Measurements from ENCODE around the gene MFSD8. TPM values are rescaled to one million over a fixed set of nuclear protein-coding genes. Genes with fewer than 3 reads are reported as not detected.
"Not testable (repeated sequence)": the region's sequence is repeated elsewhere in the genome, so short reads cannot be mapped to it uniquely, and the experiment has no call there.

Gene MFSD8
- total RNA-seq, 1 donor from 2014 or later: 82.7 TPM

DNA sequence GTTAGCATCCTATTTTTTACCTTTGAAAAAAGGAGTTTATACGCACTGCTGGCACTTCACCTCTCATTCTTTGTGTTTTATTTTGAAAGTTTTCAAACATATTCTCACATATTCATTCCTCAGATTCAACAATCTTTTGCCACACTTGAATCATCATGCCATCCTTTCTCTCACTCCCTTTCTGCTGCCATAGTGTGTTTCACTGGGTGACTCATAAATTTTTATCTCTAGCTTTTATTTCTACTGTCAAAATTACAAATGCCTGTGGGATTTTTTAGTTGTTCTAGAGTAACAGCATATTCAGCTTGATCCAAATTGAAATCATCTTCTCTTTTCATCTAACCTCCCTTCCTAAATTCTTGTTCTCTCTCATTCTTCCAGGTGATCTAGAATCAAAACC, 28.0 kb downstream of the MFSD8 start:
- no peak for DNase-seq

GRCh38 chr4:127931836-127932235, 33.1 kb downstream of the MFSD8 start:
- DNase-seq: not testable (repeated sequence)

DNA sequence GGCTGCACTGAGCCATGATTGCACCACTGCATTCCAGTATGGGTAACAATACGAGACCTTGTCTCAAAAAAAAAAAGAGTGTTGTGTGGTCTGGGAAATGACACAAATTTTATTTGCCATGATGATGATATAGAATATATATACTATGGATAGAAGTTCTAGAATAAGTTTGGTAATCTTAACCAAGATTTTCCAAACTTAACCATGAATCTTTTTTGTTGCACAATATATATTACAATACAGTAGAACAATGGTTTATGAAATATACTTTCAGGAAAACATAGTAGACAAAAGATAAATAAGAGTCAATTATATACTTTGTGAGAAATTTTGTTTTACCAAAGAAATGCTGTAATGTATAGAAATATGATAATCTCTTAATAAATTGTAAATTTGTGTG, 34.8 kb downstream of the MFSD8 start:
- DNase-seq: no peak

DNA sequence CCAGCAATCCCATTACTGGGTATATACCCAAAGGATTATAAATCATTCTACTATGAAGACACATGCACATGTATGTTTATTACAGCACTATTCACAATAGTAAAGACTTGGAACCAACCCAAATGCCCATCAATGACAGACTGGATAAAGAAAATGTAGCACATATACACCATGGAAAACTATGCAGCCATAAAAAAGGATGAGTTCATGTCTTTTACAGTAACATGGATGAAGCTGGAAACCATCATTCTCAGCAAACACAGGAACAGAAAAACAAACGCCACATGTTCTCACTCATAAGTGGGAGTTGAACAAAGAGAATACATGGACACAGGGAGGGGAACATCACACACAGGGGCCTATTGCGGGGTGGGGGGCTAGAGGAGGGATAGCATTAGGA, 39.3 kb downstream of the MFSD8 start:
- DNase-seq: not testable (repeated sequence)

DNA sequence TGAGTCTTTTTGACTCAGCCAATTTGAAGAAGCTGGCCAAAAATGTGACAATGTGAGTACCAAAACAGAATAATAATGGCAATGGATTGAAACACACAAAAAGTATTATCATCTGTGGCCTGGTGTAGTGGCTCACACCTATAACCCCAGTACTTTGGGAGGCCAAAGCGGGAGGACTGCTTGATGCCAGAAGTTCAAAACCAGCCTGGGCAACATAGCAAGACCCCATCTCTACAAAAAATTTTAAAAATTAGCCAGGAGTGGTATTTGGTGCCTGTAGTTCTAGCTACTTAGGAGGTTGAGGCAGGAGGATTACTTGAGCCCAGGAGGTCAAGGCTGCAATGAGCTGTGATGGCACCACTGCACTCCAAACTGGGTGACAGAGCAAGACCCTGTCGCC, 42.7 kb downstream of the MFSD8 start:
- DNase-seq: no peak

GRCh38 chr4:127920521-127920920, 44.5 kb downstream of the MFSD8 start:
- DNase-seq: no peak

DNA sequence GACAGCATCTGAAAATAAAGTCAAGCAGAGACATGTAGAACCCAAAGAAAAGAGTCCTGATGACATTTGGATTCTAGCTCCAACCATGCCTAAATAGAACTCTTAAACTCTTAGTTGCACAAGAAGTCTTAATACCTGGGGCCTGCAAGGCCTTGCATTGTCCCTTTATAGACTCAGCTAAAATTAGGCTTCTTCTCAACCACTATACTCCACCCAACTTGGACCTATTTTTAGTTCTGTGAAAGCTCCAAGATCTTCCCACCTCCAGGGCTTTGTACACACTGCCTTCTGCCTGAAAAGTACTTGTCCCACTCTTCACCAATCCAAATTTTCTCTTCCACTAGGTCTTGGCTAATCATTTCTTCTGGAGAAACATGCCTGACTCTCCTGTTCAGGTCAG, 47.8 kb downstream of the MFSD8 start:
- DNase-seq: no peak

DNA sequence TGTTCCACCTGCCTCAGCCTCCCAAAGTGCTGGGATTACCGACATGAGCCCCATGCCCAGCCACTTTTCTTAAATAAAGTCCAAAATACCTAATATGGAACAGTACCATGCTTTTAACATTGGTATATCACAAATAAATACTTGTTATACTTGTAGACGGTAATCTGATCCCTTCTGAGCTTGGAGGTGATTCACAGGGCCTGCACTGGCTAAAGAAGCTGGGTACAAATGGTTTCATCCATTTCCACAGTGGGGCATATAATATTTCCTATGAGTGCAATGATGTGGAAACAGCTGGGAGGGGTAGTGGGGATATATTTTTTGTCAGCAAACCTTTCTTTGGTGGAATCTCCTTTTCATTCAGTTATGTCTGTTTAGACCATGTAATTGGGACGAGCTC, 48.5 kb downstream of the MFSD8 start:
- DNase-seq: no peak

DNA sequence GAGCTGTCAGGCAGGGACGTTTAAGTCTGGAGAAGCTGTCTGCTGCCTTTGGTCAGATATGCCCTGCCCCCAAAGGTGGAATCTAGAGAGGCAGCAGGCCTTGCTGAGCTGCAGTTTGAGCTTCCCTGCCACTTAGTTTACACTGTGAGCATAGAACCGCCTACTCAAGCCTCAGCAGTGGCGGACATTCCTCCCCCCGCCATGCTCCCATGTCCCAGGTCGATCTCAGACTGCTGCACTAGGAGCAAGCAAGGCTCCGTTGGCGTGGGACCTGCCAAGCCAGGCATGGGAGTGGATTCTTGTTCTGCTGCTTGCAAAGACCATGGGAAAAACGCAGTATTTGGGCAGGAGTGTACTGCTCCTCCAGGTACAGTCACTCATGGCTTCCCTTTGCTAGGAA, 59.9 kb downstream of the MFSD8 start:
- no peak for DNase-seq

GRCh38 chr4:127899682-127900081, 65.3 kb downstream of the MFSD8 start:
- not testable (repeated sequence) for DNase-seq

DNA sequence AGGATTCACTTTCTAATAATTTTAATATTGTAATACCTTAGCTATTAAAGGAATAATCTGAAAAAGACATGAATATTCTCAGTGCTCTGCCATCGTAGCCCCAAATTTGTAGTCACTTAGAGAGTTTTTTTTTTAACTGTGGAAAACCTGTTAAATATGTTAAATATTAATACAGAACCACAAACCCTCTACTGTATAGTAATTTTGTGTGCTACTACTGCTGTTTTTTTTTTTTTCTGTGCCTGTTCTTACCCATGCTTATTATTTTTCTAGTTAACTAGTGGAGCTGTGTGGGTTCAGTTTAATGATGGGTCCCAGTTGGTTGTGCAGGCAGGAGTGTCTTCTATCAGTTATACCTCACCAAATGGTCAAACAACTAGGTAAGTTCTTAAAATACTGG, 68.4 kb downstream of the MFSD8 start:
- no peak for DNase-seq

DNA sequence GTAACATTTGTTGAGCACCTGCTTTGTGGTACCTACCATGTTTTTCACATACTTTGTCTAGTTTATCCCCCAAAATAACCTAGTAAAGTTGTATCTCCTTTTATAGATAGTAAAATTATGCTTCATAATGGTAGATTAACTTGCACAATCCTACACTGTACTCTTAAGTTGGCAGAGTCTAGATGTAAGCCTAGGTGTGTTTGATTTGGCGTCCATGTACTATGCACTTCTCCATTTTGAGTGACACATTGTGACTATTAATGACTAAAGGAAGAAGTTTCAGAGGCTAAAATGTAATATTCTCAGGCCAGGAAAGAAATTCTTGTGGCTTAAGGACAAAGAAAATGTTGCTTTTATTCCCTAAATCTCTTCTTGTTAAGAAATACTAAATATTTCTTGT, 68.9 kb downstream of the MFSD8 start:
- no peak for DNase-seq

DNA sequence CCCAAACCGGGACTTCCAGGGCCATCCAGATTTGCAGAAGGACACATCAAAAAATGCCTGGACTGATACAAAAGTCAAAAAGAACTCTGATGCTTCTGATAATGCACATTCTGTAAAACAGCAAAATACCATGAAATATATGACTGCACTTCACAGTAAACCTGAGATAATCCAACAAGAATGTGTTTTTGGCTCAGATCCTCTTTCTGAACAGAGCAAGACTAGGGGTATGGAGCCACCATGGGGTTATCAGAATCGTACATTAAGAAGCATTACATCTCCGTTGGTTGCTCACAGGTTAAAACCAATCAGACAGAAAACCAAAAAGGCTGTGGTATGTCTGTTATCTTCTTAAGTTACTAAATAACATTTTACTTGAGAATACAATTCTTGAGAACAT, 75.1 kb downstream of the MFSD8 start:
- no peak for DNase-seq

GRCh38 chr4:127888559-127888958, 76.4 kb downstream of the MFSD8 start:
- no peak for DNase-seq

DNA sequence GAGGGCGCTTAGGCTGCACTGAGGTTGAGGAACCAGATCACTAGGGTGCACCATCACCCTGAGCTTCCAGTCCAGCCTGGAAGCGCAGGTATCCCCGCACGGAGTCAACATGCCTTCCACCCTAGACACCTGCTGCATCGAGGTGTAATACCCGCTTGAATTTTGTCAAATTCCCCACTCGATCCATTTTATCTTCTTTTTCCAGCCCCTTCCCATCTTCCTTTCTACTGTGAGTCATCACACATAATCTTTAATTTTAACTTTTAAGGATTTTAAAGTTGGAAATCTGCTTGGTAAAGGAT, 83.5 kb downstream of the MFSD8 start:
- DNase-seq: no peak

GRCh38 chr4:127880763-127881562, 84.0 kb downstream of the MFSD8 start, which contains the start of gene PLK4:
Gene PLK4, plus strand, starts transcription at chr4:127880893. Its CDS starts 242 bp downstream, at chr4:127881135.
- peak; percentile 87 for DNase-seq

DNA sequence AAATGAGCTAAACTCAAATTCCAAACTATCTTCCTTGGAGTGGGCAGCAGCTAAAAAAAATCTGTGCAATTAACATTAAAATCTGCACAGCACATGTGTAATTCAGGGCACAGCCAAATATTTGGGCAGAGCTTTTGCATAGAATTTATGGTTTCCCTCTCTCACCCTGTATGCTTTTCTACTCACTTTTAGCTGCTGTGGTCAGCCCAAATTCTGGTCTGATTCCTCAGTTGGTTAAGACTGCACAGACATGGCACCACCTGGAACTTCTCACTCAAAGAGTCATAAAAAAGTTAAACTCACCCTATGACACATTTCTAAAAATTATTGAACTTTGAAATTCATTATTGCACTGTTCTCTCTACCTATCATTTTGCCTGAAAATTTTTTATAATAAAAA, 89.2 kb downstream of the MFSD8 start:
- no peak for DNase-seq

DNA sequence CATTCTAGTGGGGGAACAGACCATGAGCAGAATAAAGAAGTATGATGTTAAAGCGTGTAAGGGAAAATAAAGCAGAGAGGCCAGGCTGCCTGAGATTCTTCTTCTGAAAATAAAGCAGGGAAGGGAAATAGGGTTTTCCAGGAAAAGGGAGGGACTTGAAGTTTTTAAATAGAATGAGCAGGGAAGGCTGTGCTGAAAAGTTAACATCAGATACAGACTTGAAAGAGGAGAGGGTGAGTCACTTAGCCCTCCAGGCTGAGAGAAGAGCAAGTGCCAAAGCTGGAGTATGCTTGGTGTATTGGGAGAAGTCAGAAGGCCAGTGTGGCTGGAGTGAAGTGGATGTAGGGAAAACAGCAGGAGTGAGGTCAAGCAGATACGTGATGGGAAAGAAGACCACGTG, 94.3 kb downstream of the MFSD8 start:
- DNase-seq: no peak

DNA sequence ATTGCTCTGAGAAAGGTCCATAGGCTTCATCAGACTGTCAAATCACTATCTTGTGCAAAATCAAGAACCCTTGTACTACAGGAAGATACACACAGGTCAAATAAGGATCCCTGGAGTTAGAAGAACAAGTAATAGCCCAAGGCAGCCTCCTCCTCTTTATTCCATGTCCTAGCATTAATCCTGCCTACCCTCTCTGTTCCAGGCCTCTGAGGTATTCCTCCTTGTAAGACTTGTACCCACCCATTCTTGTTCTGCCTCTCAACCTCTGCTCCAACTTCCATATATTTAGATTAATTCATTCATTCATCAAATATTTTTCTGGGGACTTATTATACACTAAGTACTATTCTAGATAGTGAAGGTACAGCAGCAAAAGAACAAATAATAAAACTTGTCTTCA, 94.7 kb downstream of the MFSD8 start:
- DNase-seq: no peak

- no peak for DNase-seq
Measured at GRCh38 chr4:127868196-127868595, 96.8 kb downstream of the MFSD8 start.

All from occipital lobe (tissue), 2 donors.